DMS79 treated with DMSO at 0.1 percent for 48 hours (cell line): ENCODE measurements around the gene ARHGAP21.
"Not testable (repeated sequence)": the region's sequence is repeated elsewhere in the genome, so short reads cannot be mapped to it uniquely, and the experiment has no call there.

ENCODE experiments used
- DNase-seq: peaks from one replicate; lab custom pipeline; 2025; lab: John Stamatoyannopoulos, UW

The ARHGAP21 gene

DNA sequence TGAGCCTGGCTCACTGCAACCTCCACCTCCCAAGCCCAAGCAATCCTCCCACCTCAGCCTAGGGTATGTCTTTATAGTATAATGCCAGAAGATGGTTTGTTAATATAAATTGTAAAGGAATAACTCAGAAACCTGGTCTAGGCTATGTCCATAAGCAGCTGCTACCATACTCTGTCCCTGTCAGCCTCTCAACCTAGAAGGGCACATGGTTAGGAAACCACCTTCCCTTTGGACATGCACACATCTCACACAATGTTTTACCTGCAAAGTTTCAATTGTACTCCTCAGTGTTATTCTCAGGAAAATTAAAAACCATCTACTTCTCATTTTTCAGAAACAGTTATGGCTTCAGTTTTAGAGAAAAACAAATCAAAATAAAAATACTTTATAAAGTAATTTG is 40.1 kb downstream of the ARHGAP21 start:
- DNase-seq: no peak

DNA sequence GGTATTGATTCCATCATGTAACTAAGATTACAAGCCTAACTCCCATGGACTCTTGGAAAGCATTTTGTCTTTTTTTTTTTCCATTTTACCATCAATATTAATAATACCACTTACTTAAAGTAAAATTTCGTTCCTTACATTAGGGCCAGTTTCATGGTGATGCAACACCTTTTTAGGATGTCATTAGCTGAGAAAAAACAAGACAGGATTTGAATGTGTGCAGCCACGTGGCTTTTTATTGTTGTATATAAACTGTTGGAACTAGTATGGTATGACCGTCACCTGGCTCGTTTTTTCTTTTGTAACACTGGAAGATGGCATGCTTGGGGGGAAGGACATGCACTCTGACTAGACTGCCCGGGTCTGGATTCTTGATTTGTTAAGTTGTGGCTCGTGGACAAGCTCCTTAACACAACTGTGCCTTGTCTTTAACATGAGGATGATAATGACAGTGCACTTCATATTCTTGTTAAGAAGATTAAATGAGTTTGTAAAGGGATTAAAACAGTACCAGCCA is 42.1 kb downstream of the ARHGAP21 start:
- DNase-seq: no peak

DNA sequence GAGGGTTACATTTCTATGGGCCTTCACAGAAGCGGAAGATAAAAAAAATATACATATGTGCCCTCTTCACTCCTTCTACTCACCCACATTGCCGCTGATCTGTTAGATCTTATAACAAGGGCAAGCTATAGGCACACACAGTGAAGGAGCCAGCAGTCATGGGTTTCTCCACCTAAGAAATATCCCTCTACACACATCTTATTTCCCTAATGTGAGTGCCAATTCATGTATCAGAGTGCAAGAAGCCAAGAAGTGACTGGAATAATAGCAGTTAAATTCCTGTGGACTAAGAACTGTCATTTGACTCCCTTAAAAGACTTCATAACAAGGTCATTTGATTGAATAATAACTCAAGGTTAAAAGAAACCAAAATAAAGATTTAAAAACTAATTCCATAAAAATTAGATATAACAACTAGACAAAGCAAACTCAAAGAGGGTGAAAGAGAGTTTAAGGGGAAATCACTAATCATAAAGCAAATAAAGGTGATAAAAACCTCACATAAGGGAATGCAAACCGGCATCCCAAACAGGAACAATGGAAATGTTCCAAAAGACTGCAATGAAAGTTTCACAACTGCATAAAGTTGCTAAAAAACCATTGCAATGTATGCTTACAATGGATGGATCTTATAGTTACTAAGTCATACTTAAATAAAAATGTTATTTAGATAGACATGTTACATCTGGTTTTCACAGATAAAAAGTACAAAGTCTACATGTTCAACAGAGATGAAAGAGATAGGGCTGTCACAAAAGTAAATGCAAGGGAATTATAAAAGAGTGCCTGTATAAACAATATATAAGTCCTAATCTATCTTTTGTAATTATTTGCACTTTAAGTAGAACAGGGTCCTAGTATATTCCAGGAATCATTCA is 42.8 kb downstream of the ARHGAP21 start:
- DNase-seq: no peak

DNA sequence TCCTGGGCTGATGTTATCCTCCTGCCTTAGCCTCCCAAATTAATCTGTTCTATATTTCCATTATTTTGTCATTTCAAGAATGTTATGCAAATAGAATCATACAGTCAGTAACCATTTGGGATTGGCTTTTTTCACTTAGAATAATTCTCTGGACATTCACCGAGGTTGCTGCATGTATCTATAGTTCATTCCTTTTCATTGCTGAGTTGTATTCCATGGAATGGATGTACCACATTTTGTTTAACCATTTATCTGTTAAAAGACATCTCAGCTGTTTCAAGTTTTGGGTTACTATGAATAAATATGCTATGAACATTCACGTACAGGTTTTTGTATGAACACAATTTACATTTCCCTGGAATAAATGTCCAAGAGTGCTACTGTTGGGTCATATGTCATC is 44.9 kb downstream of the ARHGAP21 start:
- no peak for DNase-seq

DNA sequence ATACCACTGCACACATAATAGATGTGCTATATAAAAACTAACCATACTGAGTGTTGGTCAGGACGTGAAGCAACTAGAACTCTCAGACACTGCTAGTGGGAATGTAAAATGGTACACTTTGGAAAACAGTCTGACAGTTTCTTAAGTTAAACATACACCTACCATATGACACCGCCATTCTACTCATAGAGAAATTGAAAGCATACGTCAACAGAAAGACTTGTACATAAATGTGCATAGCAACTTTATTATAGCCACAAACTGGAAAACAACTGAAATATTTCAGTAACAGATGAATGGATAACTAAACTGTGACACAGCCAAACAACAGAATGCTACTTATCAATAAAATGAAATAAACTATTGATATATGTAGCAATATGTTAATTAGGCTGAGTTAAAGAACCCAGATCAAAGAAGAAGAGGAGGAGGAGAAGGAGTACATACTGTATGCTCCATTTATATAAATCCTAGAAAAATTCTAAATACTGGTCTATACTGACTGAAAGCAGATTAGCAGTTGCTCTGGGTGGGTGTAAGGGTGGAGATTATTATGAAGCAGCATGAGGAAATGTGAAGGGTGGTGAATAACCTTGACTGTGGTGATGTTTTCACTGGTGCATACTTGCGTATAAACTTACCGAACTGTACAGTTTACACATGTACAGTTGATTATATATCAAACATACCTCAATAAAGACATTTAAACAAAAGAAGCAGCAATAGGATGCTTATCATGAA is 48.6 kb downstream of the ARHGAP21 start:
- DNase-seq: no peak

DNA sequence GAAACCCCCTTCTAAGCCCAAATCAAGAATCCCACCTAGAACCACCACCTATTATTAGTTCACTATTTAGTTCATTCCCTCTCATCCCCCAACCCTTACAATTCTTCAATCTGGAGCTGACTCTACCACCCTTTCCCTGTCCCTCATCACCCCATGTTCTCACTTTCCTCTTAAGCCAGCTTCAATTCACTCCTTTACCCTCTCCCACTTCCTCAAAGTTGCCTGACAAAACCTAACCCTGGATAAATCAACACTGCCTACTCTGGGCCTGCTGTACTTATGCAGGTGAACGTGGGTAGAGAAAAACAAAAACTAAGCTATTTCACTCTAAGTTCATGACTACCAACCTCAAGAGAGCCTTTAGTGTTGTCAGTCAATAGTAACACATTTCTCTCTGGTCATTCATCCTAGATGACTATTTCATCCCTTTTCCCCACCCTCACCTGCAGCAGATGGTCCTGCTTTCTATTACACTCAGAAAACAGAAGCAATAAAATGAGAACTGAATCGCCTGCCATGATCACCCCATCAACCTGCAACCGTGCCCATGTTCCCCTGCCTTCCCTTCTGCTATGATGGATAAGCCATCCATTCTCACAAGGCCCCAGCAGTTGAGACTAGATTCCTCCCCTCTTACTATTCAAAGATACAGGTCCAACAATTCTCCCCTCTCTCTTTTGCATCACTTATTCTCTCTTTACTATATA is 52.6 kb downstream of the ARHGAP21 start:
- DNase-seq: no peak

DNA sequence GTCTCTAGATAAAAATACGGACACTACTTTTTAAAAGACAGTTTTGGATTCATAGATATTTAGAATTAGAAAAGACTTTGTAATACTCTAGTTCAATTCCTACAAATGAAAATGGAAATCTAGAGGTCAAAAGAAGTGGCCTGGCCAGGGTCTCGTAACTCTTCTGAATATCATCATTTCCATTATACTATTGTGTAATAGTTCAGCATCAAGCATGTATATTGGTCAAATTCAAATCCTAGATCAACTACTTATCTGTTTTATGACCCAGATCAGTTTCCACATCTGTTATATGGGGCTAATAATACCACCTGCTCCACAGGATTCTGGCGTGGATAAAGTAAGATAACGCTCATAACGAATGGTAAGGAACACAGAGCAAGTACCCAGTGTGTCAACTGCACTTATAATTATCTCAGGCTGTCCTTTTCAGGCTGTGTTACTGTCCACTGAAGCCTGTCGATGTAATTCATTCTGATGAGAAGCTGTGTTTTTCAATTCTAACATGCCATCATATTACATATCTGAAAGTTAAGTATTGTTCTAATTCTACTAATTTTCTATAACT is 54.3 kb downstream of the ARHGAP21 start:
- DNase-seq: no peak

DNA sequence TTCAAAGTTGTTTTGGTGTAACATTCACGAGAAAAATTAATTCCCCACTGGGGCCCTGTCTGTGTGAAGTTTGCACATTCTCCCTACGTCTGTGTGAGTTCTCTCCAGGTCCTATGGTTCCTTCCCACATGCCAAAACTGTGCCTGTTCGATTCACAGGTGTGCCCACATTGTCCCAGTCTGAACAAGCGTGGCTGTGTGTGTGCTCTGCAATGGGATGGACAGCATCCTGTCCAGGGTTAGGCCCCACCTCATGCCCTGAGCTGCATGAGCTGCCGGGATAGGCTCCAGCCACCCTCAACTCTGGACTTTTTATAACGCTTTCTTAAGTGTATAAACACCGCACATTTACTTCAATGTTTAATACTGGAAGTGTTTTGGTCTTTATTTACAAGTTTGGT is 55.4 kb downstream of the ARHGAP21 start:
- DNase-seq: no peak

DNA sequence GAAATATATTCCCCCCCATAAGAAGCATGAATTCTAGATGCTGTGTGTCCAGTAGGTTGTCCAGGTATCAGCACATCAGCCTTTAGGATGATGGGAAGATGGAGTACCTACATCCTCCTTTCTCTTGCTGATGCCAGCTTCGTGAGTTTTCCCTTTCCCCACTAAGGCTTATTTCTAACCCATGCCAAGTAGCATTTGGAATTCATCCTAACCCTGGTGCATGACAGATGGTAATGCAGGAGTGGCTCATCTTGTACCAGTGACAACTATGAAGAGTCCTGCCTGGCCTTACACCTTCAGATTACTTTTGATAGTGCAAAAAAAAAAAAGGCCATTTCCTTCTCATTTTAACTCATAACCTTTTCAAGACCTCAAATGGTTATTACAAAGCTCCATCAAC is 58.7 kb downstream of the ARHGAP21 start:
- no peak for DNase-seq

DNA sequence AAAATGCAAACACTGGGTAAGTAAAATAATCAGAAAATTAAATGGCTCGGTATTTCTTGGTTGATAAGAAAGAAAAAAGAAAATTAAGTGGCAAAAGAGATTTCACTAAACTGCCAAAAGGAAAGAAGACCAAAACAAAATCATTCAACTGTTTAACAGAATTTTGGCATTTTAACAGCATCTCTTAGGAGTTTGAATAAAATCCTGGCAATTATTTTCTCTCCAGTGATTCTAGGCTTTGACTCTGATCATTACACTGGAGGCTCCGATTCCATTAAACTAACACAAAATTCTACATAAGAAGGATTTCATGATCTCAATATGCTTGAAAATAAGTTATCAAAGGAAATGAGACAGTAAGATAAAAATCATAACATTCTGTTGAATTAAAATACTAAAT is 62.3 kb downstream of the ARHGAP21 start:
- no peak for DNase-seq

DNA sequence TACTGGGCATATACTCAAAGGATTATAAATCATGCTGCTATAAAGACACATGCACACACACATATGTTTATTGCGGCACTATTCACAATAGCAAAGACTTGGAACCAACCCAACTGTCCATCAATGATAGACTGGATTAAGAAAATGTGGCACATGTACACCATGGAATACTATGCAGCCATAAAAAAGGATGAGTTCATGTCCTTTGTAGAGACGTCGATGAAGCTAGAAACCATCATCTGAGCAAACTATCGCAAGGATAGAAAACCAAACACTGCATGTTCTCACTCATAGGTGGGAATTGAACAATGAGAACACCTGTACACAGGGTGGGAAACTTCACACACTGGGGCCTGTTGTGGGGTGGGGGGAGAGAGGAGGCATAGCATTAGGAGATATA is 65.4 kb downstream of the ARHGAP21 start:
- not testable (repeated sequence) for DNase-seq

DNA sequence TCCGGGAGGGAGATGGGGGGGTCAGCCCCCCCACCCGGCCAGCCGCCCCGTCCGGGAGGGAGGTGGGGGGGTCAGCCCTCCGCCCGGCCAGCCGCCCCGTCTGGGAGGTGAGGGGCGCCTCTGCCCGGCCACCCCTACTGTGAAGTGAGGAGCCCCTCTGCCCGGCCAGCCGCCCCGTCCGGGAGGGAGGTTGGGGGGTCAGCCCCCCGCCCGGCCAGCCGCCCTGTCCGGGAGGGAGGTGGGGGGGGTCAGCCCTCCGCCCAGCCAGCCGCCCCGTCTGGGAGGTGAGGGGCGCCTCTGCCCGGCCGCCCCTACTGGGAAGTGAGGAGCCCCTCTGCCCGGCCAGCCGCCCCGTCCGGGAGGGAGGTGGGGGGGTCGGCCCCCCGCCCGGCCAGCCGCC is 67.4 kb downstream of the ARHGAP21 start:
- DNase-seq: not testable (repeated sequence)

DNA sequence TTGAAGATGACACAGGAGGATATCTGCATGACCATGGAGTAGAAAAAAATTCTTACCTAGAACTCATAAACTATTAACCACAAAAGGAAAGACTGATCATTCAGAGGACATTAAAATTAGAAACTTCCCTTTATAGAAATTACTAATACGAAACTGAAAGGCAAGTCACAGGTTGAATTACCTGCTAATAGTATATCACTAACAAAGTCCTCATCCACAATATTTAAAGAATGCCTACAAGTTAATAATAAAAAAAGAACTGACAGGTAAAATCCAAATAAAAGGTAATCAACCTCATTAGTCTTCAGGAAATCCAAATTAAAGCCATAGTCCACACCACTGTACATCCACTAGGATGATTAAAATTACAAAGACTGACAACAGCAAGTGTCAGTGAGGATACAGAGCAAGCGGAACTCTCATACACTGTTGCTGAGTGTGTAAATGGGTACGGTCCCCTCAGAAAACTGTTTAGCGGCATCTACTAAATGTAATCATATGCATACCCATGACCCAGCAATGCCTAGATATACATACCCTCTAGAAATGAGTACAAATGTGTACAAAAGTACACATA is 71.2 kb downstream of the ARHGAP21 start:
- DNase-seq: no peak

DNA sequence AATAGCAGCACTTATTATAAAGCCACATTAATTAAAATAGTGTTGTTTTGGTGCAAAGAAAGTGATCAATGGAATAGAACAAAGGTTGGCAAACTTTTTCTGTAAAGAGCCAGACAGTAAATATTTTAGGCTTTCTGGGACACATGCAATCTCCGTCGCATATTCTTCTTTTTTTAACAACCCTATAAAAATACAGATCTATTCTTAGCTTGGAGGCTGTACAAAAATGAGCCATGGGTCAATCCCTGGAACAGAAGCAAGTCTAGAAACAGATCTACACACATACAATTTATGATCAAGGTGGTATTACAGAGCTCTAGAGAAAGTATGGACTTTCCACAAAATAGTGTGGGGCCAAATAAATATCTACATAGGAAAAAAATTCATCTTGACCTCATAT is 71.8 kb downstream of the ARHGAP21 start:
- DNase-seq: no peak

DNA sequence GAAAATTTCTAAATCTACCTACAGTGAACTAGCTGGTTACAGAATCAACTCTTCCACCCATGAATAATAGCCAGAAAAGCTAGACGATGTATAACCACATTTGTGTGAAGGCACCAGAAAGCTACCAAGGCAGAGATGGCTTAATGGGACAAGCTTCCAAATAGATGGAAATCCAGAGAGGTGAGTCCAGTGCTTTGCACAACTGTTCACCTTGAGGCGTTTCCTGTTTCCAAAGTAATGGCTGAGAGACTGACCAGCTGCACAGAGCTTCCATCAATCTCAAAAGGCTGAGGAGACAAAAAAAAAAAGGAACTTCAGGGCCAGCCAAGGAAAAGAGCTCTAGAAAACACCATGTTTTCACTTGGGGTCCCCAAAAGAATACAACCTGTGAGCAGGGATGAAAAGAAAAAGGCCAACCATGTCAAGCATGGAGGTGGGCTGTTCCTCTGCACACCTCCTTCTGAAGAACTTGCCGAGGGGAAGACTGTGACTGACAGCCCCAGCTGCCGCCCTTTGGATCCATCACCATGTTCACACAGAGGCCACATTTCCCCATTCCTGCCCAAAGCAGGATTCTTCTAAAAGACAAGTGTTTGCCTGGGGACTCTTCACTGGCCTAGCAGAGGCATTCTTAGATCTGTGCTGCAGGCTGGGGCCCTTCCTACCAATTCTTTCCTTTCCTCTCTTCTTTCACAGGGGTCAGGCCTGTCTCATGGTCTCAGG is 72.9 kb downstream of the ARHGAP21 start:
- no peak for DNase-seq

DNA sequence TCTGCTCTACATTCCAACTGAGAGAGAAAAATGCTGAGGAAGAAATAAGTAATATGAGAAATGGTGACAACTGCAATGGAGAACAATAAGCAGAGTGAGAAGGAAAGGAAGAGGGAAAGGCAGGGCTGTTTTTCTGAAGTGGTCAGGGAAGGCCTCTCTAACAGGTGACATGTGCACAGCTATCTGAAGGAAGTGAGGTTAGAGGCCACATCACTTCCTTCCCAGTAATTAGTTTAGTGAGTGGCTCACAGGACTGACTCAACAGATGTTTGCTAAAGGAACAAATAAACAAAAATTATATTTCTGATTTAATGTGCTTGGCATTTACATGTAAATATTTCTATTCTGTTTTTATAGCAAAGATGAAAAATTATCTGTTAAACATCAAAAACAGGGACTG is 77.9 kb downstream of the ARHGAP21 start:
- no peak for DNase-seq

DNA sequence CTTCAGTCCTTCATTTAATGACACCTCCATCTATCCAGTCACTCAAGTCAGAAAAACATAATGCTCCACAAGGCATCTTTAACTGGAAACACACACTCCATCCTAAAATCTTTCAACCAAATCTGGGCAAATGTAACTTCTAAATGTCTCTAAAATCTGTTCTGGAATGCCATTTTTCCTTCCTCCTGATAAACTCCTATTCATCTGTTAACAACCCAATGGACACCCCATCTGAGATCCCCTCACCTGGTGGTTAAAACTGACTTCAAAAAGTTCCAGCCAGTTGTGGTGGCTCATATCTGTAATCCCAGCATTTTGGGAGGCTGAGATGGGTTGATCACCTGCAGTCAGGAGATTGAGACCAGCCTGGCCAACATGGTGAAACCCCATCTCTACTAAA is 78.7 kb downstream of the ARHGAP21 start:
- DNase-seq: no peak

DNA sequence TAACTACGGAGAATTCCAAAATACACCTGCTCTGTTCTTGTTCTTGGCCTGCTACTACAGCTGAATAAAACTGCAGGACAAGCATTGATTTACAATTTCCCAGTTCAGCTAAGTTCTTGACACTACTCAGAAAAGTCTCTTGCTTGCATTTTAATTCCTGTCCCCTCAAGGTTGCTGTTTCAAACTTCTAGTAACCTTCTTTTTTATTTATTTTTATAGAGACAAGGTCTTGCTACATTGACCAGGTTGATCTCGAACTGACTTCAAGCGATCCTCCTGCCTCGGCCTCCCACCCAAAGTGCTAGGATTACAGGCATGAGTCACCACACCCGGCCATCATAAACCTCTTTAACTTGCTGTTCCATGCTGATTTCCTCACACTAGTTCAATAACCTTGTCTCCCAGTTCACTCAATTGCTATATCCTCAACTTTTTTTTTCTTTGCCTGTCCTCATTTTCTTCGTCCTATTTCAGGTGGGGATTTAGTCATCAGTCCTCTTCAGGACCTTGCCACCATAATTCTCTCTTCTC is 79.9 kb downstream of the ARHGAP21 start:
- DNase-seq: no peak

DNA sequence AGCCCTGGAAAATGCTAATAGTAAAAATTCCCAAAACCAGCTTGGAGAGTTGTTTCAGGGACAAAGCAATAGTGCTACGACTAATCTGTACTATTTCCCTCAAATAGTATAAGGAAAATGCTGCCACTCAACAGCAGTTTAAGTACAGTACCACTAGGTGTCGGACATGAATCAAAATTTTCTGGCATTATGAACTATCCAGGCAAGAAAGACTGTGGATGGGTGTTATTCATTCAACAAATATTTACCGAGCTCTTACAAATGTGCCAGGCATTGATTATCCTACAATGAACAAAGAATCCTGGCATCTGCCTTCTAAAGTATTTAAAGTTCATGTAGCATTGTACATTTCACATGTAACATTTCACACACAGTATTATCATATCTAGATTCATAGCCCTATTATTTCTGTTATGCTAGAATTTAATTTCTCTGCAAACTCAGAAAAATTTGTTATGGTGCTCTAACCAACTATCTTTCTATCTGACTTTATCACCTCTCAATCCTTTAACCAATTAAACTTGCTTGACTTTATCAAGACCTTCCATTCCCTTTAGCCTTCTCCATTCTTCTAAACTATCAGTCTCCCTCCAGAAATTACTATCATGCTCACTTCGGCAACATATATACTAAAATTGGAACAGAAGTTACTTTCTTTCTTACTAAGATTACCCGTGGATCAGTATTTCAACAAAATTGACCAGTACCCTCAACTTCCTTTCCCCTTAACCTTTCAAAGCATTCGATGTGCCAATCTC is 80.6 kb downstream of the ARHGAP21 start:
- DNase-seq: peak; percentile 5

DNA sequence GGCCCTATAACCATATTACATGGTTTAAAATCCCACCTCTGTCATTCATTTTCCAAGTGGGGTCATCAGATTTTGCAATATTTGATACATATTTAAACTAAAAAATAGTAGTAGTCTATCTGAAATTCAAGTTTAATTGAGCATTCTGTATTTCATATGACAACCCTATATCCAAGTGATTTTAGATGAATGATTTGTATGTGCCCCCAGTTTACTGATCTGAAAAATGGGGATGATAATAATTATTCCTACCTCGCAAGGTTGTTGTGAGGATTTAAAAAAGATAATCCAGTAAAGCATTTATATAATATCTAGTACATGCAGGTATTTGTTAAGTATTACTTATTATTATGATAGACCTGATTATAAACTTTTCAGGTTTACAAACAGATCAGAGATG is 84.6 kb downstream of the ARHGAP21 start:
- DNase-seq: no peak
